ENCODE results near the gene ITFG1.
A peak's percentile ranks its signal among the peaks of the same experiment; 100 is the strongest.
"Not testable (repeated sequence)": the region's sequence is repeated elsewhere in the genome, so short reads cannot be mapped to it uniquely, and the experiment has no call there.

The ITFG1 gene

GRCh38 chr16:47413041-47413440 lies 47.8 kb downstream of the ITFG1 start:
- DNase-seq (ENCODE audit: low spot score): no peak

- DNase-seq (ENCODE audit: low spot score): no peak
These were observed 52.4 kb downstream of the ITFG1 start for GRCh38 chr16:47408491-47408890.

- no peak for DNase-seq (ENCODE audit: low spot score)
These were observed 64.9 kb downstream of the ITFG1 start for GRCh38 chr16:47395733-47396498.

GRCh38 chr16:47392081-47392480 lies 68.8 kb downstream of the ITFG1 start:
- DNase-seq (ENCODE audit: low spot score): no peak

- DNase-seq (ENCODE audit: low spot score): no peak
These were observed 72.2 kb downstream of the ITFG1 start for GRCh38 chr16:47388705-47389104.

- DNase-seq (ENCODE audit: low spot score): no peak
These were observed 73.7 kb downstream of the ITFG1 start for GRCh38 chr16:47387026-47387734.

GRCh38 chr16:47386201-47386718 lies 74.6 kb downstream of the ITFG1 start:
- no peak for DNase-seq (ENCODE audit: low spot score)

- no peak for DNase-seq (ENCODE audit: low spot score)
These were observed 78.5 kb downstream of the ITFG1 start for GRCh38 chr16:47382362-47382761.

- no peak for DNase-seq (ENCODE audit: low spot score)
These were observed 83.7 kb downstream of the ITFG1 start for GRCh38 chr16:47377154-47377553.

- DNase-seq (ENCODE audit: low spot score): no peak
These were observed 85.4 kb downstream of the ITFG1 start for GRCh38 chr16:47375423-47375822.

GRCh38 chr16:47374629-47375028 lies 86.2 kb downstream of the ITFG1 start:
- no peak for DNase-seq (ENCODE audit: low spot score)

- no peak for DNase-seq (ENCODE audit: low spot score)
These were observed 89.4 kb downstream of the ITFG1 start for GRCh38 chr16:47371271-47372014.

- no peak for DNase-seq (ENCODE audit: low spot score)
These were observed 90.3 kb downstream of the ITFG1 start for GRCh38 chr16:47370536-47370935.

GRCh38 chr16:47366228-47366627 lies 94.6 kb downstream of the ITFG1 start:
- DNase-seq (ENCODE audit: low spot score): no peak

GRCh38 chr16:47363761-47364160 lies 97.1 kb downstream of the ITFG1 start:
- DNase-seq (ENCODE audit: low spot score): no peak

GRCh38 chr16:47359478-47359877 lies 101.4 kb downstream of the ITFG1 start:
- DNase-seq (ENCODE audit: low spot score): no peak

GRCh38 chr16:47358816-47359215 lies 102.0 kb downstream of the ITFG1 start:
- DNase-seq (ENCODE audit: low spot score): peak; percentile 3

- DNase-seq (ENCODE audit: low spot score): not testable (repeated sequence)
These were observed 111.8 kb downstream of the ITFG1 start for GRCh38 chr16:47349029-47349428.

GRCh38 chr16:47347021-47347696 lies 113.7 kb downstream of the ITFG1 start:
- not testable (repeated sequence) for DNase-seq (ENCODE audit: low spot score)

GRCh38 chr16:47342055-47342454 lies 118.8 kb downstream of the ITFG1 start:
- no peak for DNase-seq (ENCODE audit: low spot score)

GRCh38 chr16:47330562-47330961 lies 130.3 kb downstream of the ITFG1 start:
- DNase-seq (ENCODE audit: low spot score): not testable (repeated sequence)

GRCh38 chr16:47324309-47324708 lies 136.6 kb downstream of the ITFG1 start:
- DNase-seq (ENCODE audit: low spot score): not testable (repeated sequence)

All from hepatic stellate cell (primary cell).